ENCODE measurements around the gene SEPTIN8. TPM values are rescaled to one million over a fixed set of nuclear protein-coding genes. Genes with fewer than 3 reads are reported as not detected.

Gene SEPTIN8
- total RNA-seq, 1 experiment from 2014 or later, result 38.2 TPM

DNA sequence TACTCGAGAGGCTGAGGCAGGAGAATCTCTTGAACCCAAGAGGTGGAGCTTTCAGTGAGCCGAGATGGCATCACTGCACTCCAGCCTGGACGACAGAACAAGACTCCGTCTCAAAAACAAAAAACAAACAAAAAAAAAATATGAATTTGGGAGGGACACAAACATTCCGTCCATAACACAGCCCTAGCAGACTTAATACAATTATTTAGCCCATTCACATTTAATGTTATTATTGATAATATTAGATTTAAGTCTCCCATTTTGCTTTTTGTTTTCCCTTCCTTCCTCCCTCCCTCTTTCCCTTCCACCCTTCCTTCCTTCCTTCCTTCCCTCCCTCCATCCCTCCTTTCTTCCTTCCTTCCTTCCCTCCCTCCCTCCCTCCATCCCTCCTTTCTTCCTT, 34.4 kb downstream of the SEPTIN8 start:
- WGBS (ENCODE audit: extremely low coverage, insufficient read length, low lambda C conversion rate), result no CpG with 5 or more reads among the region's 5 CpGs
- DNase-seq, result no peak
- no peak overlapping the region for H3K27ac ChIP-seq (ENCODE audit: insufficient read length, low read depth, low read length)

More for the DNA sequence above, 34.4 kb downstream of the SEPTIN8 start:
- Histone ChIP-seq H3K27me3 (ENCODE audit: insufficient read depth, low read length) (peaks cover 5% of the 10 kb centered on the region; the same call in 1 of the 2 replicates), H2BK12ac (ENCODE audit: insufficient read length, low read depth, low read length) (no peak overlapping the region), H2BK120ac (ENCODE audit: low read depth, low read length, poor library complexity, severe bottlenecking) (no peak overlapping the region), H3K4me1 (ENCODE audit: insufficient read depth, low read length) (no peaks in the 10 kb centered on the region), H3K79me2 (ENCODE audit: insufficient read depth, low read length) (no peaks in the 10 kb centered on the region), H3K9ac (ENCODE audit: extremely low read depth, insufficient read length, low read length) (no peak overlapping the region), H3K79me1 (ENCODE audit: insufficient read depth, low read depth, low read length, poor library complexity, severe bottlenecking) (no peaks in the 10 kb centered on the region), H3T11ph (ENCODE audit: low read length) (no peak overlapping the region), H2AK5ac (ENCODE audit: insufficient read length, low read length) (no peak overlapping the region), H4K8ac (replicated peaks; ENCODE audit: insufficient read length, low read depth, low read length) (no peak overlapping the region), H3K4me2 (ENCODE audit: insufficient read depth, insufficient read length, low read length) (no peak overlapping the region), H3K23me2 (ENCODE audit: insufficient read length, low read depth, low read length, poor library complexity, severe bottlenecking) (peaks cover 4% of the 10 kb centered on the region), H3K9me3 (ENCODE audit: control insufficient read depth, low read depth, low read length) (no peaks in the 10 kb centered on the region), H2BK15ac (ENCODE audit: low read depth, low read length) (no peak overlapping the region), H3K14ac (ENCODE audit: insufficient read depth, low read length) (no peak overlapping the region), H3K56ac (ENCODE audit: insufficient read length, low read depth, low read length) (no peak overlapping the region), H4K5ac (ENCODE audit: insufficient read length, low read depth, low read length) (no peak overlapping the region), H2BK5ac (ENCODE audit: insufficient read length, low read length) (no peak overlapping the region), H3K18ac (ENCODE audit: insufficient read length, low read depth, low read length) (no peak overlapping the region), H4K20me1 (ENCODE audit: control insufficient read depth, insufficient read depth, insufficient read length) (no peaks in the 10 kb centered on the region), H3K23ac (ENCODE audit: insufficient read length, low read depth, low read length) (no peak overlapping the region), H4K91ac (ENCODE audit: insufficient read length, low read depth, low read length) (no peak overlapping the region), H2BK20ac (ENCODE audit: low read depth, low read length, poor library complexity, severe bottlenecking) (no peak overlapping the region), H3K4ac (ENCODE audit: low read depth, low read length) (no peak overlapping the region), H2AFZ (ENCODE audit: low read length) (no peak overlapping the region)
- no peak overlapping the region for H3K4me3 Mint-ChIP-seq
- peaks cover 0 to 3% of the 10 kb centered on the region in 2 experiments; a peak in 1 of 5 replicates for H3K9me3 Mint-ChIP-seq
- peaks cover 0 to 8% of the 10 kb centered on the region in 2 experiments; a peak in 2 of 4 replicates for H3K4me1 Mint-ChIP-seq
- TF ChIP-seq, protein P1, sequence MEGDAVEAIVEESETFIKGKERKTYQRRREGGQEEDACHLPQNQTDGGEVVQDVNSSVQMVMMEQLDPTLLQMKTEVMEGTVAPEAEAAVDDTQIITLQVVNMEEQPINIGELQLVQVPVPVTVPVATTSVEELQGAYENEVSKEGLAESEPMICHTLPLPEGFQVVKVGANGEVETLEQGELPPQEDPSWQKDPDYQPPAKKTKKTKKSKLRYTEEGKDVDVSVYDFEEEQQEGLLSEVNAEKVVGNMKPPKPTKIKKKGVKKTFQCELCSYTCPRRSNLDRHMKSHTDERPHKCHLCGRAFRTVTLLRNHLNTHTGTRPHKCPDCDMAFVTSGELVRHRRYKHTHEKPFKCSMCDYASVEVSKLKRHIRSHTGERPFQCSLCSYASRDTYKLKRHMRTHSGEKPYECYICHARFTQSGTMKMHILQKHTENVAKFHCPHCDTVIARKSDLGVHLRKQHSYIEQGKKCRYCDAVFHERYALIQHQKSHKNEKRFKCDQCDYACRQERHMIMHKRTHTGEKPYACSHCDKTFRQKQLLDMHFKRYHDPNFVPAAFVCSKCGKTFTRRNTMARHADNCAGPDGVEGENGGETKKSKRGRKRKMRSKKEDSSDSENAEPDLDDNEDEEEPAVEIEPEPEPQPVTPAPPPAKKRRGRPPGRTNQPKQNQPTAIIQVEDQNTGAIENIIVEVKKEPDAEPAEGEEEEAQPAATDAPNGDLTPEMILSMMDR (conservative IDR thresholded peaks at IDR 0.05), result no peak
- no peaks in the 10 kb centered on the region; a peak in 1 of 7 replicates for H3K36me3 Mint-ChIP-seq (ENCODE audit: insufficient read depth in 1 of 3, low read depth in 3 of 3)
- H3K27me3 Mint-ChIP-seq (ENCODE audit: low read depth), result peaks cover 41% of the 10 kb centered on the region
- H3K27ac Mint-ChIP-seq, result no peak overlapping the region

Data from H9 (cell line).